ENCODE measurements around the gene ZKSCAN4. TPM values are rescaled to one million over a fixed set of nuclear protein-coding genes. Genes with fewer than 3 reads are reported as not detected.

ZKSCAN4 gene
- polyA plus RNA-seq, 1 donor from 2014 or later = 8.3 TPM

DNA sequence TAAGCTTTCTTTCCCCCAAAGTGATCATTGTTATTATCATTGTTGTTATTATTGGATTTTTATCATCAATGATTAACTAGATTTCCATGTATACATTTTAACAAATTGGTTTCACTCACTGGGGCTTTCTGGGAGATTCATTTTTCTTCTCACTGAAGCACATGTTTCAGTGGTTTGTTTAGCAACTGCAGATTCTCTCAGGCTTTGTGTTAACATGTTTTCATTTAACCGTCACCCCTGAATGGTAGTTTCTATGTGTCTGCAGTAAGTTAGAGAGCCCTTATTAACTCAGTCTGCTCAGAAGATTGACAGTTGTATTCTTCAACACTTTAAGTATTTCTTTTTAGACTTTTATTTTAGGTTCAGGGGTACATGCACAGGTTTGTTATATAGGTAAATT, 12.4 kb downstream of the ZKSCAN4 start:
- Histone ChIP-seq H3K4me3 (ENCODE audit: low read length) (no peak overlapping the region), H3K36me3 (ENCODE audit: insufficient read depth, low read length) (no peaks in the 10 kb centered on the region), H3K27ac (ENCODE audit: low read length) (no peak overlapping the region), H3K79me2 (replicated peaks; ENCODE audit: insufficient read depth, low read length) (no peaks in the 10 kb centered on the region), H2AFZ (ENCODE audit: low read depth, low read length) (no peak overlapping the region), H3K4me2 (ENCODE audit: low read length) (no peak overlapping the region), H3F3A (ENCODE audit: insufficient read depth, low read length, poor library complexity, severe bottlenecking) (peaks cover 4% of the 10 kb centered on the region), H3K9me3 (ENCODE audit: low read length) (no peaks in the 10 kb centered on the region), H3K27me3 (ENCODE audit: insufficient read depth, low read depth, low read length) (no peaks in the 10 kb centered on the region), H4K20me1 (ENCODE audit: insufficient read depth) (no peaks in the 10 kb centered on the region), H3K9me2 (ENCODE audit: insufficient read depth, low read length) (no peaks in the 10 kb centered on the region), H3K9ac (ENCODE audit: low read length) (no peak overlapping the region)
- TF ChIP-seq, protein P1, sequence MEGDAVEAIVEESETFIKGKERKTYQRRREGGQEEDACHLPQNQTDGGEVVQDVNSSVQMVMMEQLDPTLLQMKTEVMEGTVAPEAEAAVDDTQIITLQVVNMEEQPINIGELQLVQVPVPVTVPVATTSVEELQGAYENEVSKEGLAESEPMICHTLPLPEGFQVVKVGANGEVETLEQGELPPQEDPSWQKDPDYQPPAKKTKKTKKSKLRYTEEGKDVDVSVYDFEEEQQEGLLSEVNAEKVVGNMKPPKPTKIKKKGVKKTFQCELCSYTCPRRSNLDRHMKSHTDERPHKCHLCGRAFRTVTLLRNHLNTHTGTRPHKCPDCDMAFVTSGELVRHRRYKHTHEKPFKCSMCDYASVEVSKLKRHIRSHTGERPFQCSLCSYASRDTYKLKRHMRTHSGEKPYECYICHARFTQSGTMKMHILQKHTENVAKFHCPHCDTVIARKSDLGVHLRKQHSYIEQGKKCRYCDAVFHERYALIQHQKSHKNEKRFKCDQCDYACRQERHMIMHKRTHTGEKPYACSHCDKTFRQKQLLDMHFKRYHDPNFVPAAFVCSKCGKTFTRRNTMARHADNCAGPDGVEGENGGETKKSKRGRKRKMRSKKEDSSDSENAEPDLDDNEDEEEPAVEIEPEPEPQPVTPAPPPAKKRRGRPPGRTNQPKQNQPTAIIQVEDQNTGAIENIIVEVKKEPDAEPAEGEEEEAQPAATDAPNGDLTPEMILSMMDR (IDR thresholded peaks at IDR 0.05; ENCODE audit: poor library complexity, severe bottlenecking) = no peak
- TF ChIP-seq MXI1 (conservative IDR thresholded peaks at IDR 0.05; ENCODE audit: poor library complexity, severe bottlenecking) (no peak), TAF1 (IDR thresholded peaks at IDR 0.05; ENCODE audit: low read depth) (no peak), EP300 (conservative IDR thresholded peaks at IDR 0.05; ENCODE audit: poor library complexity, severe bottlenecking) (no peak), EZH2 (IDR thresholded peaks at IDR 0.05; ENCODE audit: borderline replicate concordance, insufficient read depth, low read length, poor library complexity, severe bottlenecking) (no peak), SMC3 (conservative IDR thresholded peaks at IDR 0.05; ENCODE audit: poor library complexity) (no peak), POLR2AphosphoS5 (IDR thresholded peaks at IDR 0.05) (no peak), RAD21 (conservative IDR thresholded peaks at IDR 0.05) (no peak)
- TF ChIP-seq, protein P2, sequence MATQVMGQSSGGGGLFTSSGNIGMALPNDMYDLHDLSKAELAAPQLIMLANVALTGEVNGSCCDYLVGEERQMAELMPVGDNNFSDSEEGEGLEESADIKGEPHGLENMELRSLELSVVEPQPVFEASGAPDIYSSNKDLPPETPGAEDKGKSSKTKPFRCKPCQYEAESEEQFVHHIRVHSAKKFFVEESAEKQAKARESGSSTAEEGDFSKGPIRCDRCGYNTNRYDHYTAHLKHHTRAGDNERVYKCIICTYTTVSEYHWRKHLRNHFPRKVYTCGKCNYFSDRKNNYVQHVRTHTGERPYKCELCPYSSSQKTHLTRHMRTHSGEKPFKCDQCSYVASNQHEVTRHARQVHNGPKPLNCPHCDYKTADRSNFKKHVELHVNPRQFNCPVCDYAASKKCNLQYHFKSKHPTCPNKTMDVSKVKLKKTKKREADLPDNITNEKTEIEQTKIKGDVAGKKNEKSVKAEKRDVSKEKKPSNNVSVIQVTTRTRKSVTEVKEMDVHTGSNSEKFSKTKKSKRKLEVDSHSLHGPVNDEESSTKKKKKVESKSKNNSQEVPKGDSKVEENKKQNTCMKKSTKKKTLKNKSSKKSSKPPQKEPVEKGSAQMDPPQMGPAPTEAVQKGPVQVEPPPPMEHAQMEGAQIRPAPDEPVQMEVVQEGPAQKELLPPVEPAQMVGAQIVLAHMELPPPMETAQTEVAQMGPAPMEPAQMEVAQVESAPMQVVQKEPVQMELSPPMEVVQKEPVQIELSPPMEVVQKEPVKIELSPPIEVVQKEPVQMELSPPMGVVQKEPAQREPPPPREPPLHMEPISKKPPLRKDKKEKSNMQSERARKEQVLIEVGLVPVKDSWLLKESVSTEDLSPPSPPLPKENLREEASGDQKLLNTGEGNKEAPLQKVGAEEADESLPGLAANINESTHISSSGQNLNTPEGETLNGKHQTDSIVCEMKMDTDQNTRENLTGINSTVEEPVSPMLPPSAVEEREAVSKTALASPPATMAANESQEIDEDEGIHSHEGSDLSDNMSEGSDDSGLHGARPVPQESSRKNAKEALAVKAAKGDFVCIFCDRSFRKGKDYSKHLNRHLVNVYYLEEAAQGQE (IDR thresholded peaks at IDR 0.05; ENCODE audit: borderline replicate concordance) = no peak

DNA sequence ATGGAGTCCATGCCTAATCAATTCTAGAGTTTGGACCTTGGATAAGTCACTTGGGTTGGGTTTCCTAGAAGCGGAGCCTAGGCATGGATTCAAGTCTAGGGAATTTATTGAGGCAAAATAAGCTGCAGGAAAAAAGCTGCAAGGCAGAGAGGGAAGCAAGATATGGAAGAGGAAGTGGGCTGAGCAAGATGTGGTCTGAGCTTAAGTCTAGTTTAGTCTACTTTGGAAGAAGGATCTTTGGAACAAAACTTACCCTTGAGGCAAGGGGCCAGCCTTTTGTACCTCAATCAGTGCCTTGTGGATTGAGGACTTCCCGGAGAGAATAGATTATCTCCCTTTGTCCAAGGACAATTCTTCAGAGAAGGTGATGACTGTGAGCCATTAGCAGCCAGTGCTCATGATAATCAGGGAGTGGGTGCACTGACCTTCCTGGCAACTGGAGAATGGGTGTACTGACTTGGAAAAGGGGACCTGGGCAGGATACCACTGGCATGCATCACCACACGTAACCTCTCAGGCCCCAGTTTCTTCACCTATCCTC, 16.1 kb downstream of the ZKSCAN4 start:
- no peak overlapping the region for H3K9ac ChIP-seq (ENCODE audit: low read length)
- H3K27me3 ChIP-seq (ENCODE audit: insufficient read depth, low read depth, low read length) = no peaks in the 10 kb centered on the region
- no peaks in the 10 kb centered on the region for H3K9me3 ChIP-seq (ENCODE audit: low read length)
- H3K4me3 ChIP-seq (ENCODE audit: low read length) = no peak overlapping the region
- no peak overlapping the region for H3K4me2 ChIP-seq (ENCODE audit: low read length)
- H2AFZ ChIP-seq (ENCODE audit: low read depth, low read length) = no peak overlapping the region
- no peaks in the 10 kb centered on the region for H3K79me2 ChIP-seq (replicated peaks; ENCODE audit: insufficient read depth, low read length)
- no peaks in the 10 kb centered on the region for H3K9me2 ChIP-seq (ENCODE audit: insufficient read depth, low read length)
- no peak overlapping the region for H3K27ac ChIP-seq (ENCODE audit: low read length)
- H3F3A ChIP-seq (ENCODE audit: insufficient read depth, low read length, poor library complexity, severe bottlenecking) = no peaks in the 10 kb centered on the region
- H4K20me1 ChIP-seq (ENCODE audit: insufficient read depth) = no peaks in the 10 kb centered on the region
- peaks cover 6% of the 10 kb centered on the region for H3K36me3 ChIP-seq (ENCODE audit: insufficient read depth, low read length)
- TF ChIP-seq POLR2AphosphoS5 (IDR thresholded peaks at IDR 0.05) = no peak
- no peak for TF ChIP-seq RAD21 (conservative IDR thresholded peaks at IDR 0.05)
- no peak for TF ChIP-seq EZH2 (IDR thresholded peaks at IDR 0.05; ENCODE audit: borderline replicate concordance, insufficient read depth, low read length, poor library complexity, severe bottlenecking)
- TF ChIP-seq, protein P2 (IDR thresholded peaks at IDR 0.05; ENCODE audit: borderline replicate concordance) = no peak
- TF ChIP-seq MXI1 (conservative IDR thresholded peaks at IDR 0.05; ENCODE audit: poor library complexity, severe bottlenecking) = no peak
- TF ChIP-seq SMC3 (conservative IDR thresholded peaks at IDR 0.05; ENCODE audit: poor library complexity) = no peak
- no peak for TF ChIP-seq EP300 (conservative IDR thresholded peaks at IDR 0.05; ENCODE audit: poor library complexity, severe bottlenecking)
- TF ChIP-seq, protein P1 (IDR thresholded peaks at IDR 0.05; ENCODE audit: poor library complexity, severe bottlenecking) = no peak
- no peak for TF ChIP-seq TAF1 (IDR thresholded peaks at IDR 0.05; ENCODE audit: low read depth)
